Astrocyte of the spinal cord (primary cell): Measurements from ENCODE around the gene RNF215.

Experiments
- DNase-seq: peaks from one replicate; pipeline ENCODE4 v3.0.0; 2011; ENCODE audit warnings: low read depth, low spot score
- H3K4me3 ChIP-seq: 2 replicates; pipeline ENCODE4 v1.5.1; 2011; ENCODE audit warnings: low read depth, mild to moderate bottlenecking, low read length, moderate library complexity
- in situ Hi-C: cut with HindIII; loops from 2 replicates; pipeline ENCODE4 v1.10.0; 2017; ENCODE audit warnings: low sequenced_read_pairs
- TF ChIP-seq, protein P1 (sequence below): IDR thresholded peaks from 2 replicates; pipeline ENCODE4 v1.5.1; 2012; ENCODE audit warnings: low read depth, mild to moderate bottlenecking, low read length, inconsistent platforms

RNF215 gene

DNA sequence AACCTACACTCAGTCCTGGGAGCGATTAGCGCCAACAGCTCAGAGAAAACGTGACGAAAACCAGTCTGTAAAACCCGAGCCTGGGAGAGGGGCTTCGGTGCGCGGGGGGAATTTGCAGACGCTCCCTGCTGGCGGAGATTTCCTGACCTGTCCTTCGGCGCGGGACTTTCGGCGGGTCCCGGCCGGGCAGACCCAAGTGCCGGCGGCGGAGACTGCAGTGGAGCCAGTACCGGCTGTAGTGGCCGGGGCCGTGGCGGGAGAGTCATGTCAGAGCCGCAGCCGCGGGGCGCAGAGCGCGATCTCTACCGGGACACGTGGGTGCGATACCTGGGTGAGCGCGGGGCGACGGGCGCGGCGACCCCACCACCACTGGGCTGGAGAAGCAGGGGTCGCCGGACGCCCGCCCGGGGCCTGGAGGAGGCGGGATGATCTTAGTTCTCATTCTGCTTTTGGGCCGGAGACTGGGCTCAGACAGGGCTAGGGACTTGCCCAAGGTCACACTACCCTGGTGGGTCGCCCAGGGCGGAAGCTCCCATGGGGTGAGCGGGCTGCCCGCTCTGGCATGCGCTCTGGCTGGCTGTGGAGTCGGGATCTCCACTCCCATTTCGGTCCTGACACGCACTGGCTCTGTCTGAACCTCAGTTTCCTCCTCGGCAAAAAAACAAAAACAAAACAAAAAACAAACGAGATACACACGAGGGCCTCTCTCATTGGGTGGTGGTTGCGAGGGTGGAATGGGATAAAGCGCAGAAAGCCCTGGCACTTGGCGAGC lies 38.6 kb upstream of the RNF215 start, which contains the start of gene MTFP1:
Gene MTFP1 (plus strand): TSS at position 153 of the 772 bp plus-strand sequence. CDS start 112 bp downstream, at position 265.
- peak; percentile 65 for DNase-seq
- H3K4me3 ChIP-seq: peak within 1 kb of the TSS; percentile 60
- in situ Hi-C loops: no loop called here
- TF ChIP-seq, protein P1, sequence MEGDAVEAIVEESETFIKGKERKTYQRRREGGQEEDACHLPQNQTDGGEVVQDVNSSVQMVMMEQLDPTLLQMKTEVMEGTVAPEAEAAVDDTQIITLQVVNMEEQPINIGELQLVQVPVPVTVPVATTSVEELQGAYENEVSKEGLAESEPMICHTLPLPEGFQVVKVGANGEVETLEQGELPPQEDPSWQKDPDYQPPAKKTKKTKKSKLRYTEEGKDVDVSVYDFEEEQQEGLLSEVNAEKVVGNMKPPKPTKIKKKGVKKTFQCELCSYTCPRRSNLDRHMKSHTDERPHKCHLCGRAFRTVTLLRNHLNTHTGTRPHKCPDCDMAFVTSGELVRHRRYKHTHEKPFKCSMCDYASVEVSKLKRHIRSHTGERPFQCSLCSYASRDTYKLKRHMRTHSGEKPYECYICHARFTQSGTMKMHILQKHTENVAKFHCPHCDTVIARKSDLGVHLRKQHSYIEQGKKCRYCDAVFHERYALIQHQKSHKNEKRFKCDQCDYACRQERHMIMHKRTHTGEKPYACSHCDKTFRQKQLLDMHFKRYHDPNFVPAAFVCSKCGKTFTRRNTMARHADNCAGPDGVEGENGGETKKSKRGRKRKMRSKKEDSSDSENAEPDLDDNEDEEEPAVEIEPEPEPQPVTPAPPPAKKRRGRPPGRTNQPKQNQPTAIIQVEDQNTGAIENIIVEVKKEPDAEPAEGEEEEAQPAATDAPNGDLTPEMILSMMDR: no peak

- H3K4me3 ChIP-seq: peak overlapping the region; percentile 60
- TF ChIP-seq, protein P1: no peak
- in situ Hi-C loops: no loop called here
- DNase-seq: no peak
These were observed 38.1 kb upstream of the RNF215 start for GRCh38 chr22:30425327-30425615.

- peak overlapping the region; percentile 60 for H3K4me3 ChIP-seq
- TF ChIP-seq, protein P1: no peak
- DNase-seq: no peak
These were observed 37.5 kb upstream of the RNF215 start for GRCh38 chr22:30424534-30425326.

DNA sequence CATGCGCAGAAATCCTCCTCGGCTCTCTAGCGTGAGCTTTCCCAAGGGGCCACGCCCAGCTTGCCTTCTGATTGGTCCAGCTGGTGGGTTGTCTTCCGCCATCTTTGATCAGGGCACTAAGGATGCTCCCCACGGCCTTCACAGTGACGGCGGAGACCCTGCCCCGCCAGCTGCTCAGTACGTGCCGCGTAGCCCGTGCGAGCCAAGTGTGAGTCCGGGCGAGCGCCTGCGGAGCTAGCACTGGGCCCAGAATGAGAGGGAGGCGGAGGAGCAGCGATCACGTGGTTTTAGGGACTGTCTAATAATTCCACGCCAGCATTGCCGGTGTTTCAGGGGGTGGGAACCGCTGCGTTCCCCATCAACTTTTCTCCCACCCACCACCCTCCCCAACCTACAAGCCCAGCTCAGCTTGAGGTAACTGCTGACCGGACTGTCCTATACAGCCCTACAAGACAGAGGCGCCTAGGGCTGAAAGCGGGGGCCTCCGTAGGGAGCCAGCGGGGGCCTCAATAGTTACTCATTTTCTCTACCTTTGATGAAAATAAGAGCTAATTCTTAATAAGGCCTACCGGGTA lies 36.8 kb upstream of the RNF215 start:
- DNase-seq: peak; percentile 100
- TF ChIP-seq, protein P1: no peak
- in situ Hi-C loops: no loop called here
- H3K4me3 ChIP-seq: peak overlapping the region; percentile 41

More at GRCh38 chr22:30424534-30425326, 37.5 kb upstream of the RNF215 start:
- in situ Hi-C loops: no loop called here

DNA sequence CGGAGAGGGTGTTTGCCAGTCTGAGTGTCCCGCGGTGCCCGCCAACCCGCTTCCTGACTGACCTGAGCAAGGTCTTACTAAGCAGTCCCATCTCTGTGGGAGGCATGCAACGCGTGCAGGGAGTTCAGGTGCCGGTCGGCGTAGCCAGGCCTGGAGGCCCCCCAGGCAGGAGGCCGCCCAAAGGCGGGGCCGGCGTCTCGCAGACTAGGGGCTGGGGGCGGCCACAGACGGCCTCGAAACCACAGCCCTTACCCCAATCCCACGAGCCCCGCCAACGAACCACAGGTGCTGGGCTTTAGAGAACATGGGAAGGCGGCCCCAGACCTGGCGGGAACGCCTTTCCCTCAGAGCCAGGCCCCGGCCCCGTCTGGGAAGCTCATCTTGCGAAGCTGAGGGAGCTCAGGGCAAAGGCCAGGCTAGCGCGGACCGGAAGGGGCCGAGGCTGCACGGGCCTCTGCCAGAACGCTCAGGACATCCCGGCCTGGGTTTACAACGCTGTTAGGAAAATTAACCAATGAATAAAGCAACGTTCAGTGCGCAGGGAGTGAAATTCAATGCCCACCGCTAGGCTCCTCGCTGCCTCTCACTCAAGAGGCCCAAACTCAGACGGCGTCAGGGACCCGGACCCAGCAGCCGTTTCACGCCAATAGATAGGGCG lies 36.2 kb upstream of the RNF215 start:
- peak overlapping the region; percentile 41 for H3K4me3 ChIP-seq
- TF ChIP-seq, protein P1: no peak
- no peak for DNase-seq
- in situ Hi-C loops: no loop called here
